Nephron progenitor cell (in vitro differentiated cells): ENCODE measurements around the gene LINS1.
A peak's percentile ranks its signal among the peaks of the same experiment; 100 is the strongest.

Source experiments
- DNase-seq: peaks from one replicate; pipeline ENCODE4 v3.0.0; 2021
- H3K27ac Mint-ChIP-seq: 2 replicates; pipeline ENCODE4 v1.8.0; 2021; ENCODE audit warnings: mild to moderate bottlenecking, moderate library complexity, mixed read lengths
- H3K27me3 Mint-ChIP-seq: 2 replicates; pipeline ENCODE4 v1.8.0; 2021; ENCODE audit warnings: mild to moderate bottlenecking, low read depth, mixed read lengths; ENCODE audit not compliant: poor library complexity
- H3K36me3 Mint-ChIP-seq: 2 replicates; pipeline ENCODE4 v1.8.0; 2021; ENCODE audit warnings: low read depth, mixed read lengths
- H3K4me1 Mint-ChIP-seq: 2 replicates; pipeline ENCODE4 v1.8.0; 2021; ENCODE audit warnings: mixed read lengths
- H3K4me3 Mint-ChIP-seq: 2 replicates; pipeline ENCODE4 v1.8.0; 2021; ENCODE audit warnings: mild to moderate bottlenecking, moderate library complexity, mixed read lengths
- H3K9me3 Mint-ChIP-seq: 2 replicates; pipeline ENCODE4 v1.8.0; 2021; ENCODE audit warnings: mild to moderate bottlenecking, moderate library complexity, mixed read lengths
- TF ChIP-seq, protein P1 (sequence below): fragments of 200-600 bp; sonication (generic); IDR thresholded peaks from 2 replicates; pipeline ENCODE4 v1.5.0; 2021; ENCODE audit warnings: antibody characterized with exemption

Gene LINS1

DNA sequence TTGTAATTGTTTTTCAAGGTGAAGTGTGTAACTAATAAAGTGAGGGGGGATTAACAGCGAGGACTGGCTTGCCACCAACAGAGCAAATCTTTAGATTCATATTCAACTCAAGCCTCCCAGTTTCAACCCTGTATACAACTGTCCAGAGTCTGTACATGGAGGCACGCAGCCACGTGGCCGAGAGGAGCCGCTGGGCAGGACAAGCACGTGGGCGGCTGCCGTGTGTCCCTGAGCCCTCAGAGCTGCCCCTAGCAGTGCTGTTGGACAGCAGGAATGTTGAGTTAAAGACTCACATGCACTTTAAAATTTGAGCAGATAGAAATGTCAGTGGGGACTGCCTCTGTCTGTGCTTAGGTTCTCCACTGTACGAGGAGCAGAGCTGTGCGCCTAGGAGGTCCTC, 29.8 kb upstream of the LINS1 start:
- TF ChIP-seq, protein P1, sequence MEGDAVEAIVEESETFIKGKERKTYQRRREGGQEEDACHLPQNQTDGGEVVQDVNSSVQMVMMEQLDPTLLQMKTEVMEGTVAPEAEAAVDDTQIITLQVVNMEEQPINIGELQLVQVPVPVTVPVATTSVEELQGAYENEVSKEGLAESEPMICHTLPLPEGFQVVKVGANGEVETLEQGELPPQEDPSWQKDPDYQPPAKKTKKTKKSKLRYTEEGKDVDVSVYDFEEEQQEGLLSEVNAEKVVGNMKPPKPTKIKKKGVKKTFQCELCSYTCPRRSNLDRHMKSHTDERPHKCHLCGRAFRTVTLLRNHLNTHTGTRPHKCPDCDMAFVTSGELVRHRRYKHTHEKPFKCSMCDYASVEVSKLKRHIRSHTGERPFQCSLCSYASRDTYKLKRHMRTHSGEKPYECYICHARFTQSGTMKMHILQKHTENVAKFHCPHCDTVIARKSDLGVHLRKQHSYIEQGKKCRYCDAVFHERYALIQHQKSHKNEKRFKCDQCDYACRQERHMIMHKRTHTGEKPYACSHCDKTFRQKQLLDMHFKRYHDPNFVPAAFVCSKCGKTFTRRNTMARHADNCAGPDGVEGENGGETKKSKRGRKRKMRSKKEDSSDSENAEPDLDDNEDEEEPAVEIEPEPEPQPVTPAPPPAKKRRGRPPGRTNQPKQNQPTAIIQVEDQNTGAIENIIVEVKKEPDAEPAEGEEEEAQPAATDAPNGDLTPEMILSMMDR = no peak
- no peaks in the 10 kb centered on the region for H3K9me3 Mint-ChIP-seq
- H3K4me1 Mint-ChIP-seq = peaks cover 31% of the 10 kb centered on the region
- H3K27me3 Mint-ChIP-seq = peaks cover 6% of the 10 kb centered on the region
- peaks cover 27% of the 10 kb centered on the region for H3K36me3 Mint-ChIP-seq
- DNase-seq = no peak
- H3K4me3 Mint-ChIP-seq = no peak overlapping the region
- no peak overlapping the region for H3K27ac Mint-ChIP-seq

DNA sequence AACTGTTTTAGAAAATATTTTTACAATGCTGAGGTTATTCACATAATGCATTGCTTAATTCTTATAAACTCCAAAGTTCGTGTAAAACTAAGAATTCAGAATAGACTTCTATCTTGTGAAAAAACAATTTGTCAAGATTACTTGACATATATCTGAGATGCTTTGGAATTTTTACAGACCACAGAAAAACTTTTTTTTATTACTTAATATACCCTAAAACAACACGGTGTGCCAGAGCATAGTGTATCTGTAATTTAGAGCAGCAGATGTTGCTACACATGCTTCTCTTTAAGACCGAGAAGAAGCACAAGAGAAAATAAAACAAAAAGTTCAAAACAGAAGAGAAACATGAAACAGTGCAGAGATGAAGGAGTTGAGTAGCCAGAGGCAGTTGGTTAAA, 26.8 kb upstream of the LINS1 start:
- H3K4me1 Mint-ChIP-seq = peaks cover 12% of the 10 kb centered on the region
- H3K36me3 Mint-ChIP-seq = peaks cover 26% of the 10 kb centered on the region
- no peaks in the 10 kb centered on the region for H3K9me3 Mint-ChIP-seq

DNA sequence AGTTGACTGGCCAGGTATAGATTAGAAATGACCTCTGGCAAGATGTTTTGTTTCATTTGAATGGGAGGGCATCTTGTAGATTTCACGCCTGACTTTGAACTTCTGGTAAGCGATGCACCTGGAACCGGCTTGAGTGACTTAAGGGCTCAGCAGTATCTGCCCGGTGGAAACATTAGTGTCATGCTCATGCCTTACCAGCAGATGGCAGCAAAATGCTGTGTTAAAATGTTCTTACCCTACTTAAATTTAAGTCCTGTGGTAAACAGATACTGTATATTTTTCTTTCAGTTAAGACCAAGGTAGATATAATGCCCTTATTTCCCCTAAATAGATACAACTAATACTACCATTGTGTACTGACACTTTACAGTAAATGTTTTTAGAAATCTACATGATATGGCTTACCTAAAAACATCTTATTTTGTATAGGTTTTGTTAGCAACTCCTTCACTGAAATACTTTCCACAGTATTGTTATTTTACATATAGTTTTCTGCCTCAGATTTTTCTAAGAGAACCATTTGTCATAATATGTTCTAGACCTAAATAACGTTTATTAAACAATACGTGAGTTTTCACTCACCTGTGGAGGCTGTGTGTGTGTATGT, 25.9 kb upstream of the LINS1 start:
- peaks cover 9% of the 10 kb centered on the region for H3K4me1 Mint-ChIP-seq
- peaks cover 3% of the 10 kb centered on the region for H3K27me3 Mint-ChIP-seq
- H3K36me3 Mint-ChIP-seq = peaks cover 25% of the 10 kb centered on the region
- H3K27ac Mint-ChIP-seq = no peak overlapping the region
- no peak overlapping the region for H3K4me3 Mint-ChIP-seq
- TF ChIP-seq, protein P1 = peak; percentile 87
- DNase-seq = peak; percentile 65
- no peaks in the 10 kb centered on the region for H3K9me3 Mint-ChIP-seq

More for the DNA sequence above, 26.8 kb upstream of the LINS1 start:
- no peak overlapping the region for H3K4me3 Mint-ChIP-seq
- TF ChIP-seq, protein P1 = no peak
- peaks cover 3% of the 10 kb centered on the region for H3K27me3 Mint-ChIP-seq
- DNase-seq = no peak
- no peak overlapping the region for H3K27ac Mint-ChIP-seq

DNA sequence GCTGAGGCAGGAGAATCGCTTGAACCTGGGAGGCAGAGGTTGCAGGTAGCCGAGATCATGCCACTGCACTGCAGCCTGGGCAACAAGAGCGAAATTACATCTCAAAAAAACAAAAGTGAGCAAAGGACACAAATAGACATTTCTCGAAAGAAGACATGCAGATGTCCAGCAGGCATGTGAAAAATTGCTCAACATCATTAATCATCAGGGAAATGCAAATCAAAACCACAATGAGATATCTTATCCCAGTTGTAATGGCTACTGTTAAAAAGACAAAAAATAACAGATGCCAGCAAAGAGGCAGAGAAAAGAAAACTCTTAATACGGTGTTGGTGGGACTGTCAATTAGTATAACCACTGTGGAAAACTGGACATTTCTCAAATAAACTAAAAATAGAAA, 21.3 kb upstream of the LINS1 start:
- TF ChIP-seq, protein P1 = no peak
- H3K4me1 Mint-ChIP-seq = no peaks in the 10 kb centered on the region
- H3K27me3 Mint-ChIP-seq = peaks cover under 1% of the 10 kb centered on the region
- H3K36me3 Mint-ChIP-seq = peaks cover 43% of the 10 kb centered on the region
- H3K9me3 Mint-ChIP-seq = peaks cover 15% of the 10 kb centered on the region
- H3K27ac Mint-ChIP-seq = no peak overlapping the region
- no peak for DNase-seq
- H3K4me3 Mint-ChIP-seq = no peak overlapping the region

DNA sequence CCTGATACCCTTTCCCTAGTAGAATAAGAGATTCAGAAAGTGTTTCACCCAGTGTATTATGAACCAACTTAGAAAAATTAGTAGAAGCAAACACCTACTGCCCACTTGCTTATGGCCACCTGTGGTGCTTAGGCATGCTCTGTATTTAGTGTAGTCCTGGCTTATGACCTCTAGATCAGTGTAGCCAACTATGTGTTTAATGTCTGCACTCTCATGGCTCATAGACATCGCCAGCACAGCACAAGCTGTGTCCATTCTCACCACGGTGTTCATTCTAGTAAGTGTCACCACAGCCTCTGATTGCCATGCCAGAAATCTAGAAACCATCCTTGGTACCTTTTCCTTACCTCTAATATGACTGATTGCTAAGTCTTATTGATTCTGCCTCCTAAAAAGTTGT, 14.7 kb upstream of the LINS1 start:
- no peak overlapping the region for H3K27ac Mint-ChIP-seq
- H3K27me3 Mint-ChIP-seq = no peaks in the 10 kb centered on the region
- no peak overlapping the region for H3K4me3 Mint-ChIP-seq

DNA sequence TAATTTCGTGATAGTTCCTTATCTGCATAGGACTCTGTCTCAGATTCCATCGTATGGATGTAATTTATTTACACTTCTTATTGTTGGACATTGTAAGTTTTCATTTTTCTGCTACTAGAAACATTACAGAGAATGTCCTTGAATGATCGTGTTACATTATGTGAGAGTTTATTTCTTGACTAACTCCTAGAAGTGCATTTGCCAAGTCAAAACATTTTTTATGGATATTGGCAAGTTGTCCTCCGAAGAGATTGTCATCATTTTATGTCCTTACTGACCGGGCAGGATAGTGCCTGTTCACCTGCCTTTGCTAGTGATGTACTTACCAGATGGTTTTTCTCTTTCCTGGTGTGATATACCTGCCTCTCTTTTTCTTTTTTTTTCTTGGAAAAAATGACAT, 13.8 kb upstream of the LINS1 start:
- no peaks in the 10 kb centered on the region for H3K27me3 Mint-ChIP-seq
- no peak for DNase-seq
- TF ChIP-seq, protein P1 = no peak
- no peak overlapping the region for H3K27ac Mint-ChIP-seq
- H3K4me1 Mint-ChIP-seq = no peaks in the 10 kb centered on the region
- no peak overlapping the region for H3K4me3 Mint-ChIP-seq
- peaks cover 60% of the 10 kb centered on the region for H3K36me3 Mint-ChIP-seq
- H3K9me3 Mint-ChIP-seq = peaks cover 5% of the 10 kb centered on the region

More for the DNA sequence above, 14.7 kb upstream of the LINS1 start:
- H3K36me3 Mint-ChIP-seq = peaks cover 64% of the 10 kb centered on the region
- DNase-seq = no peak
- TF ChIP-seq, protein P1 = no peak
- no peaks in the 10 kb centered on the region for H3K4me1 Mint-ChIP-seq
- H3K9me3 Mint-ChIP-seq = peaks cover 9% of the 10 kb centered on the region
